ENCODE measurements around the gene TNS1. TPM values are rescaled to one million over a fixed set of nuclear protein-coding genes. Genes with fewer than 3 reads are reported as not detected.

The TNS1 gene
- 27.4 and 87.3 TPM in 2 replicates for total RNA-seq

DNA sequence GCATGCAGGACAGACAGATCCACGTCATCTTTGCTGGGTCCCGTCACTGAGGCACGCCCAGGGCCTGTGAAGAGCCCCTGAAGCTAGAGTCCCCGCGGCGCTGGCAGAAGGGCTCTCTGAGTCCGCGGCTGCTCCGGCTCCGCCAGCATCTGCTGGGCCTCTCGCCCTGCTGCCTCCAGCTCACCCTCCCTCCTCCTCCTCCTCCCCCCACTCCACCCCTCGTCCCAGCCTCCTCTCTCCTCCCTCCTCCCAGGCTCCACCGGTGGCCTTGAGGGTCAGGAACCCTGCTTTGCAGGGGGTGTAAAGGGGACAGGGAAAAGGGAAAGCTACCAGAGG, at the start of gene TNS1:
Gene TNS1 (minus strand): TSS at position 151 of the 336 bp plus-strand sequence. CDS start 123 bp downstream, at position 28.

Other genes starting within 250 kb of the TNS1 start
- gene RUFY4, start 66.3 kb upstream of the TNS1 start, total RNA-seq: not detected in 2 replicates
- not detected in 2 replicates for gene CXCR2, start 123.0 kb upstream of the TNS1 start, total RNA-seq
- not detected in 2 replicates for gene CXCR1, start 164.0 kb upstream of the TNS1 start, total RNA-seq
- 413 and 416 TPM in 2 replicates for gene ARPC2, start 214.2 kb upstream of the TNS1 start, total RNA-seq

Measured in endothelial cell of coronary artery (primary cell).